Transverse colon (tissue), 3 donors: ENCODE measurements around the gene SHQ1.

Experiments
- POLR2A ChIP-seq: fragments of 450-650 bp; IDR thresholded peaks from one replicate; pipeline ENCODE4 v1.6.1; 2016; ENCODE audit warnings: antibody characterized with exemption, mild to moderate bottlenecking, moderate library complexity
- TF ChIP-seq, protein P1 (sequence below), 5 experiments: fragments of 200-600 bp in 3 of 5; fragments of 450-650 bp in 2 of 5; sonication (generic) in 3 of 5; IDR thresholded peaks; 1 replicate in 2 of 5; 2 replicates in 3 of 5; pipeline ENCODE4 v1.5.1; 2016 to 2017; ENCODE audit warnings: antibody characterized with exemption in 5 of 5, inconsistent platforms in 3 of 5, mild to moderate bottlenecking in 2 of 5, moderate library complexity in 1 of 5

DNA sequence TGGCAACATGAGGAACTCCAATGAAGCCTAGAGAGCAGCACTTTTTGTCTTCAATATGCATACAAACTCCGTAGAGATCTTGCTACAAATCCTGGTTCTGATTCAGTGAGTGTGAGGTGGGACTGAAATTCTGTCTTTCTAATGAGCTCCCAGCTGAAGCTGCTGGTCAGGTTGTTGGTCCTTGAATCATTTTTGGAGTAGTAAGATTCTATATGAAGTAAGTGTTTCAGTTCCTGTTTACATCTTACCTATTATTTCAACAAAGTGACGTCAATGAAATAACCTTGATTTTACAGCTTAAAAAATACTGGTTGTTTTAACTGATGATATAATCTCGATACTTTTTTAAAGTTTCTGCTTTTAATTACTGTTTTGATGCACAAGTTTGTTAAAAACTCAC is 33.9 kb downstream of the SHQ1 start:
- TF ChIP-seq POLR2A, result no peak
- TF ChIP-seq, protein P1, sequence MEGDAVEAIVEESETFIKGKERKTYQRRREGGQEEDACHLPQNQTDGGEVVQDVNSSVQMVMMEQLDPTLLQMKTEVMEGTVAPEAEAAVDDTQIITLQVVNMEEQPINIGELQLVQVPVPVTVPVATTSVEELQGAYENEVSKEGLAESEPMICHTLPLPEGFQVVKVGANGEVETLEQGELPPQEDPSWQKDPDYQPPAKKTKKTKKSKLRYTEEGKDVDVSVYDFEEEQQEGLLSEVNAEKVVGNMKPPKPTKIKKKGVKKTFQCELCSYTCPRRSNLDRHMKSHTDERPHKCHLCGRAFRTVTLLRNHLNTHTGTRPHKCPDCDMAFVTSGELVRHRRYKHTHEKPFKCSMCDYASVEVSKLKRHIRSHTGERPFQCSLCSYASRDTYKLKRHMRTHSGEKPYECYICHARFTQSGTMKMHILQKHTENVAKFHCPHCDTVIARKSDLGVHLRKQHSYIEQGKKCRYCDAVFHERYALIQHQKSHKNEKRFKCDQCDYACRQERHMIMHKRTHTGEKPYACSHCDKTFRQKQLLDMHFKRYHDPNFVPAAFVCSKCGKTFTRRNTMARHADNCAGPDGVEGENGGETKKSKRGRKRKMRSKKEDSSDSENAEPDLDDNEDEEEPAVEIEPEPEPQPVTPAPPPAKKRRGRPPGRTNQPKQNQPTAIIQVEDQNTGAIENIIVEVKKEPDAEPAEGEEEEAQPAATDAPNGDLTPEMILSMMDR (IDR thresholded peaks at IDR 0.05), result no peak
